GM04503 (cell line): ENCODE data around the gene ZNF782.
"Not testable (repeated sequence)": the region's sequence is repeated elsewhere in the genome, so short reads cannot be mapped to it uniquely, and the experiment has no call there.

Experiments
- DNase-seq: peaks from one replicate; pipeline ENCODE4 v3.0.0-alpha.2; 2012; ENCODE audit warnings: low read depth

Gene ZNF782

DNA sequence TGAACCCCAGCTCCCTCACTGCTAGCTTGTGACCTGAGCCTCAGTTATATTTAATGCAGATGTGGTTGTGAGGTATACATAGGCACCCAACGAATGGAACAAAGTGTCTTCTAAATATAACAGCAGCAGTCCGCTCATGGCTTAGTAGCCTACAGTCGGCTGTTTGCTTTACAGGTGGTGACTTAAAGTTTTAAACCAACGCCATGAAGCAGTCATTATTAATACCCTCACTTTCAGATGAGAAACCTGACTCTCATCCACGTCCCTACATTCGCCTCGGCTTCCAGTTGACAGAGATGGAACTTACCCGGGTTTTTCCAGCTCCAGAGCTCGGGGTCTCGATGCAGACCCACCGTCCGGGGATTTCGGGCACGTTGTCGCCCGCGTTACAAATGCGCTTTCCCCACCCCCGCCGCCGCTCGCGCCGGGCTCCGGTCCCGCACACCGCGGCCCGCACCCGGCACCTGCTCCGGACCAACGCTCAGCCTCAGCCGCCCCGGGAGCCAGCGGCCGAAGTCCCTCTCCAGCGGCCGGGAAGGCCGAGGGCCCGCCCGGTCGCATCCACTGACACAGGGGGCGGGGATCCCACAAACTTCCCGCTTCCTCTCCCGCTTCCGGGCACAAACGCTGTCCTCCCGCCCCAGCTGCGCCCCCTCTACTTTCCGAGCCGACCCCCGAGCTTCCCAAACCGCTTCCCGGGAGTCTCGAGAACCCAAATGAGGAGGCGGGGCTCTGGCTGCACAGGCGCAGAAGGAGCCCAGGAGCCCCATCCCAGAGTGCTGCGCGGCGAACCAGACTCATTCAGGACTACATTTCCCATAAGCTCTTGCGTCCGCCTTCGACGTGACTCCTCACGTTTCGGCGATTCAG is at the start of gene ZNF782:
Gene ZNF782 (minus strand): TSS at position 734 of the 870 bp plus-strand sequence. CDS start 2,553 bp downstream, outside the sequence.
- DNase-seq: peak; percentile 66

DNA sequence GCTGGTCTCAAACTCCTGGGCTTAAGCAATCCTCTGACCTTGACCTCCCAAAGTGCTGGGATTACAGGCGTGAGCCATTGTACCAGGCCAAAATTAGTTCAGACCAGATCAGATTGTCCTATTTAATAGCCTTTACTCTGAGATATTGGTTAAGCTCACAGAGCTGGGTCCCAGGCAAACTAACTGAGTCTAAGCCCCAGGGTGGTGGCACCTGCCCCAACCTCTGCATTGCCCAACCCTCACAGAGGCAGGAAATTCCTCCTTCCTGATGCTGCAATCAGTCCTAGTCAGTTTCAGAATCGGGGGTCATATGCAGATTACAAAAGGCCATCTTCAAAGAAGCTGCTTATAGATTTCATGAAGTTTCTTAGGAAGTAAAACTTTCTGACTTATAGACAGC is 45.7 kb upstream of the ZNF782 start:
- not testable (repeated sequence) for DNase-seq

DNA sequence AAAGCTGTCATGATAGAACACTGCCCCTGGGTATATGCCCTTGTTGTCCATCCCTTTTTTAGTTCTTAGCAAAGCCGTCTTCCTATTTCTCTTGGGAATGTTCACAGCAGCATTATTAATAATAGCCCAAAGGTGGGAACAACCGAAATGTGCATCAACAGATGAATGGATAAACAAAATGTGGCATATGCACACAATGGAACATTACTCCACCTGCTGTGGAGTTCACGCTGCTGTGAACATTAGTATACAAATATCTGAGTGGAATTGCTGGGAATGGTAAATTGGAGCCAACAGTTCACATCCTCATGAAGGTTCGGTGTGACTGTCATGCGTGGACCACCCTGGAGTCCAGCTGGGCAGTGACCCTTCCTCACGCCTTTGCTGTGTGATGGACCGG is 37.8 kb upstream of the ZNF782 start:
- DNase-seq: no peak

DNA sequence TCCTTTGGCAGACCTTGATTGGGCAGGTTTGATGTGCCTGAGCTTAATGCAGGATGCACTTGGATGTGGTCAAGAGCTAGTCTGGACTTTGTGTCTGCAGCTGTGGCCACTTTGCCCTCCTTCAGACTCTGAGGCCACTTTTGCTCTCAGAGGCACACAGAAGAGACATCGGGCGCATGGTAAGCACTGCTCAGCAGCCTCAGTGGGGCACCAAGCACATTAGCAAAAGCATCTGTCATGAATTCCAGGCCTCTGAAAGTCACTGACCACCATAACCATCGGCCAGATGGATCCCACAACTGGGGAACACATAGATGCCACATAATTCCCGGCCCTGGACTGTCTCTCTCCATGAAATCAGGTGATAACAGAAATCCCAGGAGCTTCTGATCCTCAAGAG is 34.3 kb upstream of the ZNF782 start:
- no peak for DNase-seq

DNA sequence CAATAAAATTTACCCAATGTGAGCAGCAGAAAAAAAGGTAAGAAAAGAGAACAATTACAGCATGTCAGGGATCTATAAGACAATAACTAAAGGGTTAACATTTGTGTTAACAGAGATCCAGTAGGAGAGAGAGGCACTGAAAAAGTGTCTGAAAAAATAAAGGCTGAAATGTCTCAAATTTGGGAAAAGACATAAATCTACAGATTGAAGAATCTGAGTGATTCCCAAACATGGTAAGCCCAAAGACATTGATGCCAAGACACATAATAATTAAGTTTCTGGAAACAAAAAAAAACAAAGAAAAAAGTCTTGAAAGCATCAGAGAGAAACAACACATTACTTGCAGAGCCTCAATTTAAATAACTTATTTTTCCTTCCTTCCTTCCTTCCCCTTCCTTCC is 31.1 kb upstream of the ZNF782 start:
- no peak for DNase-seq

- DNase-seq: peak; percentile 29
Measured at GRCh38 chr9:96884443-96884842, 30.1 kb upstream of the ZNF782 start.

DNA sequence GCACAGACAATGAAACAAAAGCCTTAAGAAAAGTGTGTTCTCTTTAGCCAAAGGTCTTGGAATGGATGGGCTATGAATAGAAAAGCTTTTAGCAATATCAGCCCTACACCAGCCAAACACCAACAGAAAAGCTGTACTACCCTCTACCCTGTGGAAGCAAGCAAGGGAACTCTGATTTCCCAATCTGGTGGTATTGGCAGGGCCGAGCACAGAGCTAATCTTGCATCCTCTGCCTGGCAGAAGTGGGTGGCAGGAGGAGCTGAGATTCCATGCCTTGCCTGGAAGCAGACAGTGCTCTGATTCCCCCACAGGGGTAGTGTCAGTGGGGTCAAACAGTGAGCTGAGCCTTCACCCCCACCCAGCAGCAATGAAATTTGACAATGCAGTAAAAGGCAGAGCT is 29.6 kb upstream of the ZNF782 start:
- DNase-seq: no peak

GRCh38 chr9:96877269-96877668 is 23.0 kb upstream of the ZNF782 start:
- DNase-seq: no peak

GRCh38 chr9:96875461-96876142 is 21.3 kb upstream of the ZNF782 start:
- no peak for DNase-seq

- no peak for DNase-seq
Measured at GRCh38 chr9:96874947-96875460, 20.7 kb upstream of the ZNF782 start.

GRCh38 chr9:96874201-96874785 is 20.0 kb upstream of the ZNF782 start:
- DNase-seq: no peak

DNA sequence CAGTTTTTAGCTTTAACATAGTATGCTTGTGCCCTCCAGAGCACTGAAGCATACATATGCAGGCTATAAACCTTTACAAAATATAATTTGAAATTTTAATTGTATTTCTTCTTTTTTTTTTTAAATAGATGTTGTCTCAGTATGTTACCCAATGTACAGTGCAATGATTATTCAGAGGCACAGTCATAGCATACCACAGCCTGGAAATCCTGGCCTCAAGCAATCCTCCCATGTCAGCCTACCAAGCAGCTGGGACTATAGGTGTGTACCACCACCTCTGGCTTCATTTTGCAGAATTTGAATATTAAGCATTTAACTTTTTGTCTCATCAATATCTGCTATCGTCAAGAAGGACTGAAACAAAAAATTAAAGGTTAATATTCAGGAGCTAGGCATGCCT is 16.9 kb upstream of the ZNF782 start:
- DNase-seq: no peak

DNA sequence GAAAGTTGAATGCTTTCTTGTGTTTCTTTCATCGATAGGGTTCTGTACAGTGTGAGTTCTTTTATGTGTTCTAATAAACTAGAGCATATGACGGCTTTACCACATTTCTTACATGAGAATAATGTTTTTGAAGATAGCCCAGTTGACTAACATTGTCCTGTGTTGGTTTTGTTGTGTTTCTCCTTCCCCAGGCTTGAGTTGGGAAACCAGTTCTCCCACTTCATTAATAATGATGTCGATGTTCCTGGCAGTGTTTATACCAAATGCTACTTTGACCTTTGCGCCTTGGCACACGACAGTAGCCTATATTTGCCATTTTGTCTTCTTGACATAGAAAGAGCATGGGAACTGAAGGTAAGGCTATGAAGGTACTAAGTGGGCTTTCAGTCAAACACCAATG is 14.4 kb upstream of the ZNF782 start:
- DNase-seq: no peak

DNA sequence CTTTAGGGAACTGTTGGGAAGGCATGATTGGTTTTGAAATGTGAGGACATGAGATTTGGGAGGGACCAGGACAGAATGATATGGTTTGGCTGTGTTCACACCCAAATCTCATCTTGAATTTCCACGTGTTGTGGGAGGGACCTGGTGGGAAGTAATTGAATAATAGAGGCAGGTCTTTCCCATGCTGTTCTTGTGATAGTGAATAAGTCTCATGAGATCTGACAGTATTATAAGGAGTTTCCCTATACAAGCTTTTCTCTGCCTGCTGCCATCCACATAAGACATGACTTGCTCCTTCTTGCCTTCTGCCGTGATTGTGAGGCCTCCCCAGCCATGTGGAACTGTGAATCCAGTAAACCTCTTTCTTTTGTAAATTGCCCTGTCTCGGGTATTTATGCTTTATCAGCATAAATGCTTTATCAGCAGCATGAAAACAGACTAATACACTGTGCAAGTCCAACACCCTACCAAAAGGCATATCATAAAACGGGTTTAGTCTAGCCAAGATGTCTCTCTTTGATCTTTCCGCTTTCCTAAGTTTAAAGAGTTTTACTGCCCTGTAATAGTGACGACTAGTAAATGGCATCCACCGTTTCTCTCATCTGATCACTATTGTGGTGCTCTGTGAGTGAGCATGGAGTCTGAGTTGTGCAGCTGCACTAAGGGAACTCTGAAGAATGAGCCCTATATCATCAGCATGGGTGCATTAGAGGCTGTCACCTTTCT is 12.9 kb upstream of the ZNF782 start:
- no peak for DNase-seq

- DNase-seq: not testable (repeated sequence)
Measured at GRCh38 chr9:96865240-96865639, 10.9 kb upstream of the ZNF782 start.

DNA sequence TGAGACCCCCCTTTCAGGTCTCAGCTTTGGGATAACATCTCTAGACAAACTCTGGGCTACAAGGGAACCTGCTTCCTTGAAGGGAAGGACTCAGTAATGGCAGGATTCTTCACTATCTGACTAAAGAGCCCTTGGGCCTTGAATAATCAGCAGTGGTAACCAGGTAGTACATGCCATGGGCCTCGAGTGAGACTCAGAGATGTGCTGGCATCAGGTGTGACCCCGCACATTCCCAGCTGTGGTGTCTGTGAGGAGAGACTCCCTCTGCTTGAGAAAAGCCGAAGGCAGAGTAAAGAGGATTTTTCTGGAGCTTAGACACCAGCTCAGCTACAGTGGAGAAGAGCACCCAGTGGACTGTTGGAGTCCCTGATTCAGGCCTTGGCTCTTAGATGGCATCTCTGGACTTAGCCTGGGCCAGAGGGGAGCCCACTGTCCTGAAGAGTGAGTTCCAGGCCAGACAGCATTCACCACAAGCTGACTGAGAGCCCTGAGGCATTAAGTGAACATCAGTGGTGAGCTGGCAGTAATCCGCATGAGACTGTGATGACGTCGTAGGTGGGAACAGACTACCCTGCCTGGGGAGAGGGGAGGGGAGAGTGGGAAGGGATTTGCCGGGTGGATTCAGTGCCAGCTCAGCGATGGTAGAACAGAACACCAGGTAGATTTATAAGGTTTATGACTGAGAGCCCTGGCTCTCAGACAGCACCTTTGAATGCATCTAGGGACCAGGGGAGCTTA is 5.3 kb upstream of the ZNF782 start:
- no peak for DNase-seq

DNA sequence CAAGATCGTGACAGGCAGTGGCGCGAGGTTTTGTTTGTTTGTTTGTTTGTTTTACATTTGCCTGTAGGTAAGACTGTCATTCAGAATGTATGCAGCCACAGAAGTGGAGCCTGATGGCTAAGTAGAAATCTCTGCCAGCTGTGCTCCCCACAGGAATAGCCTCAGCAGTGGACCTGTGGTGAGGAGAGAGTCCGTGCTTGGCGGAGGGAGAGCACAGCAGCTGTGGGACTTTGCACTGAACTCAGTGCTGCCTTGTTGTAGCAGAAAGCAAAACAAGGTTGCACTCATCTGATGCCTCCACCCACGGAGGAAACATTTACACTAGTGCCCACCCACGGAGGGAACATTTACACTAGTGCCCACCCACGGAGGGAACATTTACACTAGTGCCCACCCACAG is 4.4 kb upstream of the ZNF782 start:
- DNase-seq: no peak

DNA sequence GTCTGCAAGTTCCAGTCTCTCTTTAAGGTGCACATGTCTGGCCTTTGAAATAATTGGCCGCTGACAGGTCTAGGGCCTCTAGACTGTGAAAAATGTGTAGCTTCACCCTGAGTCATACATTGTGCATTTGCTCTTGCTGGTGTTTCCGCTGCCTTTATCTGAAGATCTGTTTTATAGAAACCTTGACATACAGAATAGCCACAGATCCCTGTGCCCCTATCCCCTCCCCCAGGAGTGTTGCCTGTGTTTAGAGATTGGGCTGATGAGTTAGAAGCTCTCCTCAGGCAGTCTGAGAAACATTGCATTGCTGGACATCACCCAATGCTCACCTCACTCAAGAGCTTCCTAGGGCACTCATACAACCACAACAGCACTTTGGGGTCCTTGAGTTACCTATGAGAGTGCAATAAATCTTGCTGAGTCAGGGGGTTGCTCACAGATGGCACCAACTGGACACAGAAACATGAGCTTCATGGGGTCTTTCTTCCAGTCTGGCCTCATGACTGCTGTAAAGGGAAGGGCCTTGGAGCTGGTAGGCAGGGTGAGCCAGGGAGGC is 3.8 kb upstream of the ZNF782 start:
- no peak for DNase-seq

DNA sequence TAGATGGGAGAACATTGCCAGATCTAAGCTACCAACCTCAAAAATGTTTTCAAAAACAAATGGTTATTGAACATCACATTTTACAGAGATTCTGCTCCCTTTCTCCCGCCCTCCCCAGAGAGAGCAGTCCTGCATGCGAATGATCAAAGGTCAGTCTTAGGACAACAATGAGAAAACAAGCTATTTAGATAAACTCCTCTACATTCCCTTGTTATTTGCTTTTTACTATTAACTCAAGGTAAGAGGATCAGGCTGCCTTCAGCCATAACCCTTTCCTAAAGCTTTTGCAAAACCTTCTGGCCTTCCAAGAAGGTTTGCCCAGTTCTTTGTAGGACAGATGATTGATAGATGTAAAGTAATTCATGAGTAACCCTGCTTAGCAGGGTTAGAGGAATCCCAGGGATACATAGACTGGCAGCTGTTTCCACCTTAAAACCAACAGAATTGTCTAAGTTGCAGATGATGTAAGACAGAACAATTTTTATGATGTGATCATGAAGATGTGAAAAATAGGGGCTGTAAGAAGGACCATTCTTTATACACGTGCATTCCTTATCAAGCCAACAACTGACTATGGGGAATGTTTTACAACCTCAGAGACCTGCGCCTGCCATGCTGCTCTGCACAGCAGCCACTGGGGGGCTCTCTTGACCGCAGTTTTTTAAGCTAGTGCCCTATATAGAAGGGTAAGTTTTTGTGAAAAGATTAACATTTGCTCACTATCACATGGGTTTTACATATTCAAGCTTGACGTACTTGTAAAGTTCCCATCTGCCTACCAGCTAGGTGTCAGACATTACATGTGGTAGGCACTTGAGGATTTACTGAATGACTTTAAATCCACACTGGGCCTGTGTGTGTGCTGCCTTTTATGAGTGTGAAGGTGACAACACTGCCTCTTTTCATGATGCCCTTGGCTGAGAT is 2.3 kb upstream of the ZNF782 start:
- no peak for DNase-seq

DNA sequence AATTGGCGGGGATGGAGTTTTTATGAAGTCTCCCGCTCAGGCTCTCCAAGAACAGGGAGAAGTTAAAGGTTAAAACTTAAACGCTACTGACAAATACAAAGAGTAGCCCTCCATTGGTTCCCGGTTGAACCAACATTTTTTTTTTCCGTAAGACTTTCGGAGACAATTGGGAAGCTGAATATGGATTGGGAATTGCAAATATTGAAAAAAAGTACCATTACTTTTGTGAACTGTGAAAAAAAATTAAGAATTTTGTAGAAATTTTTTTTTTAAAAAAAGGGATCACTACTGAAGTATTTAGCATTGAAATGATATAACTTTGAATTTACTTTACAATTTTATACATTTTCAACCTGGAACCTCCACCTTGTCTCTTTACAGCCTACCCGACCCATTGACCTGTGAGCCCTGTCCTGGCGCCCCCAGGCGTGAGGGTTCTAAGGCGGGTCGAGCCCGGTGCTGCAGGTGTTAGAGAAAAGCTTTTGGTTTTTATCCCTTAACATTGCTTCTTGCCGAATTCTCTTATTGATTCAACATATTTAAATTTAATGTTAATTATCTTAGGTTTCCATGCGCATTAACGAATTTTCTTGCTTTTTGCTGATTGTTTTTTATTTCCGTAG is 448 bp upstream of the ZNF782 start:
- DNase-seq: no peak
